Measurements from ENCODE around the gene SCPEP1.
A peak's percentile ranks its signal among the peaks of the same experiment; 100 is the strongest.

SCPEP1 gene

GRCh38 chr17:57035971-57036481 lies 58.1 kb downstream of the SCPEP1 start:
- Histone ChIP-seq H3K4me3 (ENCODE audit: low read depth in 1 of 2, low read length in 2 of 2) (peak overlapping the region; percentile 49 to 63), H3K9ac (ENCODE audit: low read depth in 1 of 2, low read length in 2 of 2) (peak overlapping the region; percentile 34 to 49), H3K9me3 (ENCODE audit: control insufficient read depth in 1 of 2, low read length in 2 of 2) (no peaks in the 10 kb centered on the region), H3K27me3 (ENCODE audit: control insufficient read depth in 1 of 2, insufficient read depth in 2 of 2, low read length in 2 of 2) (no peaks in the 10 kb centered on the region), H3K36me3 (ENCODE audit: control insufficient read depth in 1 of 2, insufficient read depth in 2 of 2, low read length in 2 of 2) (no peaks in the 10 kb centered on the region), H3K27ac (ENCODE audit: low read depth, low read length) (peak overlapping the region; percentile 79), H3K4me1 (ENCODE audit: control insufficient read depth in 1 of 2, insufficient read depth in 2 of 2, low read length in 2 of 2) (peaks cover 32 to 33% of the 10 kb centered on the region in 2 donors)

GRCh38 chr17:57037411-57037810 lies 59.5 kb downstream of the SCPEP1 start:
- Histone ChIP-seq H3K4me3 (ENCODE audit: low read depth in 1 of 2, low read length in 2 of 2) (no peak overlapping the region), H3K27me3 (ENCODE audit: control insufficient read depth in 1 of 2, insufficient read depth in 2 of 2, low read length in 2 of 2) (no peaks in the 10 kb centered on the region)

GRCh38 chr17:57038486-57038885 lies 60.6 kb downstream of the SCPEP1 start:
- no peaks in the 10 kb centered on the region for H3K36me3 ChIP-seq (ENCODE audit: control insufficient read depth in 1 of 2, insufficient read depth in 2 of 2, low read length in 2 of 2)
- H3K4me1 ChIP-seq (ENCODE audit: control insufficient read depth in 1 of 2, insufficient read depth in 2 of 2, low read length in 2 of 2), result peaks cover 32 to 33% of the 10 kb centered on the region in 2 donors
- peaks cover 0 to 5% of the 10 kb centered on the region in 2 donors for H3K27me3 ChIP-seq (ENCODE audit: control insufficient read depth in 1 of 2, insufficient read depth in 2 of 2, low read length in 2 of 2)
- H3K9ac ChIP-seq (ENCODE audit: low read depth in 1 of 2, low read length in 2 of 2), result no peak overlapping the region
- no peaks in the 10 kb centered on the region for H3K9me3 ChIP-seq (ENCODE audit: control insufficient read depth in 1 of 2, low read length in 2 of 2)
- H3K4me3 ChIP-seq (ENCODE audit: low read depth in 1 of 2, low read length in 2 of 2), result no peak overlapping the region
- H3K27ac ChIP-seq (ENCODE audit: low read depth, low read length), result no peak overlapping the region

More at GRCh38 chr17:57037411-57037810, 59.5 kb downstream of the SCPEP1 start:
- Histone ChIP-seq H3K9ac (ENCODE audit: low read depth in 1 of 2, low read length in 2 of 2) (no peak overlapping the region), H3K27ac (ENCODE audit: low read depth, low read length) (no peak overlapping the region), H3K4me1 (ENCODE audit: control insufficient read depth in 1 of 2, insufficient read depth in 2 of 2, low read length in 2 of 2) (peaks cover 32 to 33% of the 10 kb centered on the region in 2 donors), H3K36me3 (ENCODE audit: control insufficient read depth in 1 of 2, insufficient read depth in 2 of 2, low read length in 2 of 2) (no peaks in the 10 kb centered on the region), H3K9me3 (ENCODE audit: control insufficient read depth in 1 of 2, low read length in 2 of 2) (no peaks in the 10 kb centered on the region)

- Histone ChIP-seq H3K27ac (ENCODE audit: low read depth, low read length) (no peak overlapping the region), H3K36me3 (ENCODE audit: control insufficient read depth in 1 of 2, insufficient read depth in 2 of 2, low read length in 2 of 2) (no peaks in the 10 kb centered on the region), H3K4me1 (ENCODE audit: control insufficient read depth in 1 of 2, insufficient read depth in 2 of 2, low read length in 2 of 2) (peaks cover 18 to 30% of the 10 kb centered on the region in 2 donors), H3K9ac (ENCODE audit: low read depth in 1 of 2, low read length in 2 of 2) (no peak overlapping the region), H3K27me3 (ENCODE audit: control insufficient read depth in 1 of 2, insufficient read depth in 2 of 2, low read length in 2 of 2) (peaks cover 0 to 15% of the 10 kb centered on the region in 2 donors), H3K4me3 (ENCODE audit: low read depth in 1 of 2, low read length in 2 of 2) (no peak overlapping the region), H3K9me3 (ENCODE audit: control insufficient read depth in 1 of 2, low read length in 2 of 2) (no peaks in the 10 kb centered on the region)
These were observed 62.6 kb downstream of the SCPEP1 start for GRCh38 chr17:57040571-57040970.

GRCh38 chr17:57043276-57043675 lies 65.3 kb downstream of the SCPEP1 start:
- Histone ChIP-seq H3K4me1 (ENCODE audit: control insufficient read depth in 1 of 2, insufficient read depth in 2 of 2, low read length in 2 of 2) (peaks cover 0 to 15% of the 10 kb centered on the region in 2 donors), H3K36me3 (ENCODE audit: control insufficient read depth in 1 of 2, insufficient read depth in 2 of 2, low read length in 2 of 2) (no peaks in the 10 kb centered on the region), H3K4me3 (ENCODE audit: low read depth in 1 of 2, low read length in 2 of 2) (no peak overlapping the region), H3K9me3 (ENCODE audit: control insufficient read depth in 1 of 2, low read length in 2 of 2) (no peaks in the 10 kb centered on the region), H3K27ac (ENCODE audit: low read depth, low read length) (no peak overlapping the region), H3K27me3 (ENCODE audit: control insufficient read depth in 1 of 2, insufficient read depth in 2 of 2, low read length in 2 of 2) (peaks cover 0 to 20% of the 10 kb centered on the region in 2 donors), H3K9ac (ENCODE audit: low read depth in 1 of 2, low read length in 2 of 2) (no peak overlapping the region)

GRCh38 chr17:57044976-57045867 lies 67.3 kb downstream of the SCPEP1 start:
- no peaks in the 10 kb centered on the region for H3K36me3 ChIP-seq (ENCODE audit: control insufficient read depth in 1 of 2, insufficient read depth in 2 of 2, low read length in 2 of 2)
- H3K4me3 ChIP-seq (ENCODE audit: low read depth in 1 of 2, low read length in 2 of 2), result peak overlapping the region; percentile 53 to 61
- no peak overlapping the region for H3K27ac ChIP-seq (ENCODE audit: low read depth, low read length)
- H3K9ac ChIP-seq (ENCODE audit: low read depth in 1 of 2, low read length in 2 of 2), result peak overlapping the region in 1 of 2 donors; percentile 43
- H3K4me1 ChIP-seq (ENCODE audit: control insufficient read depth in 1 of 2, insufficient read depth in 2 of 2, low read length in 2 of 2), result peaks cover 0 to 6% of the 10 kb centered on the region in 2 donors
- H3K9me3 ChIP-seq (ENCODE audit: control insufficient read depth in 1 of 2, low read length in 2 of 2), result no peaks in the 10 kb centered on the region
- peaks cover 0 to 20% of the 10 kb centered on the region in 2 donors for H3K27me3 ChIP-seq (ENCODE audit: control insufficient read depth in 1 of 2, insufficient read depth in 2 of 2, low read length in 2 of 2)

- Histone ChIP-seq H3K4me3 (ENCODE audit: low read depth in 1 of 2, low read length in 2 of 2) (peak overlapping the region; percentile 53 to 61), H3K9me3 (ENCODE audit: control insufficient read depth in 1 of 2, low read length in 2 of 2) (no peaks in the 10 kb centered on the region), H3K36me3 (ENCODE audit: control insufficient read depth in 1 of 2, insufficient read depth in 2 of 2, low read length in 2 of 2) (no peaks in the 10 kb centered on the region), H3K27ac (ENCODE audit: low read depth, low read length) (no peak overlapping the region), H3K27me3 (ENCODE audit: control insufficient read depth in 1 of 2, insufficient read depth in 2 of 2, low read length in 2 of 2) (peaks cover 0 to 20% of the 10 kb centered on the region in 2 donors), H3K4me1 (ENCODE audit: control insufficient read depth in 1 of 2, insufficient read depth in 2 of 2, low read length in 2 of 2) (peaks cover 0 to 6% of the 10 kb centered on the region in 2 donors), H3K9ac (ENCODE audit: low read depth in 1 of 2, low read length in 2 of 2) (peak overlapping the region in 1 of 2 donors; percentile 43)
These were observed 68.2 kb downstream of the SCPEP1 start for GRCh38 chr17:57045868-57046704.

GRCh38 chr17:57046749-57047148 lies 68.8 kb downstream of the SCPEP1 start:
- no peaks in the 10 kb centered on the region for H3K9me3 ChIP-seq (ENCODE audit: control insufficient read depth in 1 of 2, low read length in 2 of 2)
- no peak overlapping the region for H3K9ac ChIP-seq (ENCODE audit: low read depth in 1 of 2, low read length in 2 of 2)
- H3K4me3 ChIP-seq (ENCODE audit: low read depth in 1 of 2, low read length in 2 of 2), result no peak overlapping the region
- peaks cover 0 to 20% of the 10 kb centered on the region in 2 donors for H3K27me3 ChIP-seq (ENCODE audit: control insufficient read depth in 1 of 2, insufficient read depth in 2 of 2, low read length in 2 of 2)
- H3K27ac ChIP-seq (ENCODE audit: low read depth, low read length), result no peak overlapping the region
- peaks cover 0 to 6% of the 10 kb centered on the region in 2 donors for H3K4me1 ChIP-seq (ENCODE audit: control insufficient read depth in 1 of 2, insufficient read depth in 2 of 2, low read length in 2 of 2)
- no peaks in the 10 kb centered on the region for H3K36me3 ChIP-seq (ENCODE audit: control insufficient read depth in 1 of 2, insufficient read depth in 2 of 2, low read length in 2 of 2)

GRCh38 chr17:57048096-57048495 lies 70.2 kb downstream of the SCPEP1 start:
- Histone ChIP-seq H3K27me3 (ENCODE audit: control insufficient read depth in 1 of 2, insufficient read depth in 2 of 2, low read length in 2 of 2) (peaks cover 0 to 19% of the 10 kb centered on the region in 2 donors), H3K27ac (ENCODE audit: low read depth, low read length) (no peak overlapping the region), H3K9me3 (ENCODE audit: control insufficient read depth in 1 of 2, low read length in 2 of 2) (no peaks in the 10 kb centered on the region), H3K4me3 (ENCODE audit: low read depth in 1 of 2, low read length in 2 of 2) (no peak overlapping the region), H3K36me3 (ENCODE audit: control insufficient read depth in 1 of 2, insufficient read depth in 2 of 2, low read length in 2 of 2) (no peaks in the 10 kb centered on the region), H3K4me1 (ENCODE audit: control insufficient read depth in 1 of 2, insufficient read depth in 2 of 2, low read length in 2 of 2) (peaks cover 0 to 6% of the 10 kb centered on the region in 2 donors), H3K9ac (ENCODE audit: low read depth in 1 of 2, low read length in 2 of 2) (no peak overlapping the region)

Data from duodenal mucosa (tissue), 2 donors.